BJ (cell line): ENCODE measurements around the gene GDI1. TPM values are rescaled to one million over a fixed set of nuclear protein-coding genes. Genes with fewer than 3 reads are reported as not detected.
"Not testable (repeated sequence)": the region's sequence is repeated elsewhere in the genome, so short reads cannot be mapped to it uniquely, and the experiment has no call there.

ENCODE experiments used
- CTCF ChIA-PET: fragments of 350-600 bp; formaldehyde crosslinking; extraction: SDS; loops from one replicate; lab custom pipeline; 2021; ENCODE audit warnings: antibody characterized with exemption, inconsistent platforms; lab: Yijun Ruan, JAX
- POLR2A ChIA-PET: fragments of 300-600 bp; sonication (Branson Sonifier 250); formaldehyde crosslinking; extraction: SDS; loops from one replicate; lab custom pipeline; 2021; ENCODE audit warnings: antibody characterized with exemption; lab: Charles Lee
- DNase-seq: peaks from one replicate; pipeline ENCODE4 v3.0.0-alpha.2; 2011; ENCODE audit warnings: low read depth
- H3K27me3 ChIP-seq: 2 replicates; pipeline ENCODE4 v1.6.0; 2011; ENCODE audit warnings: low read length; ENCODE audit not compliant: control insufficient read depth, insufficient read depth
- H3K36me3 ChIP-seq: 2 replicates; pipeline ENCODE4 v1.5.1; 2011; ENCODE audit warnings: low read length; ENCODE audit not compliant: control insufficient read depth, insufficient read depth
- H3K4me3 ChIP-seq: 2 replicates; pipeline ENCODE4 v1.5.1; 2011; ENCODE audit warnings: low read depth, mild to moderate bottlenecking, control low read depth, low read length
- CTCF ChIP-seq: IDR thresholded peaks from 2 replicates; pipeline ENCODE4 v1.5.1; 2011; ENCODE audit warnings: low read depth, mild to moderate bottlenecking, control low read depth, inconsistent platforms, low read length, moderate library complexity; ENCODE audit not compliant: insufficient read depth
- polyA minus RNA-seq: library from RNA; depleted of rRNA, polyadenylated mRNA; stranded (reverse); fragments of >200 nt; gene quantifications from 2 replicates; pipeline ENCODE4 v1.2.3, GENCODE V29; 2011; rRNA and poly(A)+ RNA removed
- polyA plus RNA-seq: library from polyadenylated mRNA; depleted of rRNA; stranded (reverse); fragments of >200 nt; gene quantifications from 2 replicates; pipeline ENCODE4 v1.2.3, GENCODE V29; 2011; rRNA removed

The GDI1 gene
- polyA plus RNA-seq (149 and 216 TPM in 2 replicates), polyA minus RNA-seq (85.4 and 131 TPM in 2 replicates)

- H3K36me3 ChIP-seq = peaks cover 19% of the 10 kb centered on the region
- H3K27me3 ChIP-seq = no peaks in the 10 kb centered on the region
- H3K4me3 ChIP-seq = peak within 1 kb of the TSS; percentile 76
- CTCF ChIA-PET = no interaction called here
- POLR2A ChIA-PET = no interaction called here
- TF ChIP-seq CTCF = no peak
- no peak for DNase-seq
Observed at GRCh38 chrX:154436983-154437752, at the start of gene GDI1. TSS of gene GDI1 (plus strand) at chrX:154437154. CDS start at chrX:154437255, 101 bp downstream.

- H3K27me3 ChIP-seq, CTCF ChIA-PET, H3K36me3 ChIP-seq, H3K4me3 ChIP-seq, POLR2A ChIA-PET, DNase-seq: not testable (repeated sequence)
Observed at GRCh38 chrX:154388094-154388493, 48.9 kb upstream of the GDI1 start.

- H3K36me3 ChIP-seq, POLR2A ChIA-PET, DNase-seq, CTCF ChIA-PET, H3K4me3 ChIP-seq, H3K27me3 ChIP-seq: not testable (repeated sequence)
Observed at GRCh38 chrX:154388649-154389048, 48.3 kb upstream of the GDI1 start.

GRCh38 chrX:154389812-154390747, 46.9 kb upstream of the GDI1 start:
- POLR2A ChIA-PET, H3K27me3 ChIP-seq, CTCF ChIA-PET, DNase-seq, H3K36me3 ChIP-seq: not testable (repeated sequence)
- peak overlapping the region; percentile 25; the same call in 1 of the 2 replicates for H3K4me3 ChIP-seq

GRCh38 chrX:154396363-154396762, 40.6 kb upstream of the GDI1 start:
- H3K4me3 ChIP-seq, CTCF ChIA-PET, POLR2A ChIA-PET, H3K27me3 ChIP-seq, DNase-seq: not testable (repeated sequence)
- H3K36me3 ChIP-seq = peaks cover 12% of the 10 kb centered on the region

GRCh38 chrX:154396973-154397887, 39.7 kb upstream of the GDI1 start:
- ChIA-PET POLR2A (interaction anchor here (1.6 kb wide), 1 partner anchor 26 kb away, joined by 4 read pairs; no protein-coding TSS in a partner anchor), CTCF (interaction anchor here (1.0 to 2.7 kb wide), 3 partner anchors 18 to 134 kb away, joined by 3 to 16 read pairs (median 6); partner anchors contain the start of genes EMD and FLNA)
- H3K4me3 ChIP-seq = peak overlapping the region; percentile 81
- peaks cover 12% of the 10 kb centered on the region for H3K36me3 ChIP-seq
- DNase-seq = no peak
- no peak for TF ChIP-seq CTCF
- H3K27me3 ChIP-seq = no peaks in the 10 kb centered on the region
